ENCODE results near the gene PITPNC1.
"Not testable (repeated sequence)": the region's sequence is repeated elsewhere in the genome, so short reads cannot be mapped to it uniquely, and the experiment has no call there.

The PITPNC1 gene

GRCh38 chr17:67635681-67636080 lies 258.6 kb downstream of the PITPNC1 start:
- DNase-seq = no peak

- no peak for DNase-seq
Measured at GRCh38 chr17:67636312-67636711, 259.2 kb downstream of the PITPNC1 start.

GRCh38 chr17:67636834-67637520 lies 259.9 kb downstream of the PITPNC1 start:
- no peak for DNase-seq

GRCh38 chr17:67637901-67638641 lies 261.0 kb downstream of the PITPNC1 start:
- no peak for DNase-seq

- DNase-seq = no peak
Measured at GRCh38 chr17:67638871-67639270, 261.8 kb downstream of the PITPNC1 start.

GRCh38 chr17:67639555-67639954 lies 262.5 kb downstream of the PITPNC1 start:
- no peak for DNase-seq

- DNase-seq = no peak
Measured at GRCh38 chr17:67639979-67640378, 262.9 kb downstream of the PITPNC1 start.

- DNase-seq = no peak
Measured at GRCh38 chr17:67642488-67642887, 265.4 kb downstream of the PITPNC1 start.

- DNase-seq = no peak
Measured at GRCh38 chr17:67644061-67644460, 267.0 kb downstream of the PITPNC1 start.

GRCh38 chr17:67645195-67645594 lies 268.1 kb downstream of the PITPNC1 start:
- not testable (repeated sequence) for DNase-seq

- no peak for DNase-seq
Measured at GRCh38 chr17:67646472-67646871, 269.4 kb downstream of the PITPNC1 start.

- no peak for DNase-seq
Measured at GRCh38 chr17:67647482-67647881, 270.4 kb downstream of the PITPNC1 start.

- DNase-seq = no peak
Measured at GRCh38 chr17:67648032-67648905, 271.2 kb downstream of the PITPNC1 start.

GRCh38 chr17:67648906-67649295 lies 271.8 kb downstream of the PITPNC1 start:
- DNase-seq = not testable (repeated sequence)

- no peak for DNase-seq
Measured at GRCh38 chr17:67649891-67650290, 272.8 kb downstream of the PITPNC1 start.

- not testable (repeated sequence) for DNase-seq
Measured at GRCh38 chr17:67651218-67651579, 274.1 kb downstream of the PITPNC1 start.

- no peak for DNase-seq
Measured at GRCh38 chr17:67652433-67652832, 275.4 kb downstream of the PITPNC1 start.

- no peak for DNase-seq
Measured at GRCh38 chr17:67655478-67656148, 278.5 kb downstream of the PITPNC1 start.

GRCh38 chr17:67656494-67657203 lies 279.6 kb downstream of the PITPNC1 start:
- no peak for DNase-seq

GRCh38 chr17:67657596-67657995 lies 280.5 kb downstream of the PITPNC1 start:
- no peak for DNase-seq

- no peak for DNase-seq
Measured at GRCh38 chr17:67658265-67658664, 281.2 kb downstream of the PITPNC1 start.

GRCh38 chr17:67659028-67659427 lies 281.9 kb downstream of the PITPNC1 start:
- no peak for DNase-seq
